Measurements from ENCODE around the gene ADGRL3. TPM values are rescaled to one million over a fixed set of nuclear protein-coding genes. Genes with fewer than 3 reads are reported as not detected.

ADGRL3 gene
- total RNA-seq, 1 donor from 2014 or later: 31.3 TPM

GRCh38 chr4:61273233-61273632 is 73.1 kb downstream of the ADGRL3 start:
- no peaks in the 10 kb centered on the region for H3K36me3 ChIP-seq (ENCODE audit: insufficient read depth, low read length)
- no peaks in the 10 kb centered on the region for H4K20me1 ChIP-seq (ENCODE audit: insufficient read depth, low read length)
- H3K27ac ChIP-seq (ENCODE audit: low read depth, low read length): no peak overlapping the region
- Mint-ChIP-seq H3K4me1 (ENCODE audit: low read depth, unreplicated experiment) (peaks cover 7% of the 10 kb centered on the region), H3K9me3 (ENCODE audit: unreplicated experiment) (no peaks in the 10 kb centered on the region), H3K27ac (ENCODE audit: unreplicated experiment) (no peak overlapping the region), H3K36me3 (ENCODE audit: low read depth, unreplicated experiment) (no peaks in the 10 kb centered on the region), H3K4me3 (ENCODE audit: unreplicated experiment) (no peak overlapping the region), H3K27me3 (ENCODE audit: low read depth, unreplicated experiment) (no peaks in the 10 kb centered on the region)
- no peak overlapping the region for H2AFZ ChIP-seq (ENCODE audit: low read depth, low read length)
- no peak for TF ChIP-seq EZH2 (IDR thresholded peaks at IDR 0.05; ENCODE audit: insufficient read depth, low read length)
- no peak for TF ChIP-seq CTCF (IDR thresholded peaks at IDR 0.05; ENCODE audit: insufficient read depth, low read depth, low read length)
- FAIRE-seq (no peak), DNase-seq (ENCODE audit: low read depth) (no peak)
- H3K27me3 ChIP-seq (ENCODE audit: insufficient read depth, low read length): no peaks in the 10 kb centered on the region
- no peak overlapping the region for H3K4me3 ChIP-seq (ENCODE audit: insufficient read depth, low read depth, low read length)
- H3K4me2 ChIP-seq (ENCODE audit: low read length): no peak overlapping the region
- H3K9me3 ChIP-seq (ENCODE audit: insufficient read depth, low read depth, low read length): no peaks in the 10 kb centered on the region
- H3K4me1 ChIP-seq (ENCODE audit: insufficient read depth, low read length): no peaks in the 10 kb centered on the region
- H3K9ac ChIP-seq (ENCODE audit: low read length): no peak overlapping the region
- no peaks in the 10 kb centered on the region for H3K79me2 ChIP-seq (ENCODE audit: insufficient read depth, low read length)

GRCh38 chr4:61274286-61274685 is 74.2 kb downstream of the ADGRL3 start:
- Histone ChIP-seq H3K9ac (ENCODE audit: low read length) (no peak overlapping the region), H3K36me3 (ENCODE audit: insufficient read depth, low read length) (no peaks in the 10 kb centered on the region), H4K20me1 (ENCODE audit: insufficient read depth, low read length) (no peaks in the 10 kb centered on the region), H3K27me3 (ENCODE audit: insufficient read depth, low read length) (no peaks in the 10 kb centered on the region), H3K79me2 (ENCODE audit: insufficient read depth, low read length) (no peaks in the 10 kb centered on the region), H3K4me2 (ENCODE audit: low read length) (no peak overlapping the region), H2AFZ (ENCODE audit: low read depth, low read length) (no peak overlapping the region), H3K27ac (ENCODE audit: low read depth, low read length) (no peak overlapping the region), H3K4me1 (ENCODE audit: insufficient read depth, low read length) (no peaks in the 10 kb centered on the region), H3K4me3 (ENCODE audit: insufficient read depth, low read depth, low read length) (no peak overlapping the region), H3K9me3 (ENCODE audit: insufficient read depth, low read depth, low read length) (no peaks in the 10 kb centered on the region)
- DNase-seq (ENCODE audit: low read depth) (no peak), FAIRE-seq (no peak)
- no peaks in the 10 kb centered on the region for H3K27me3 Mint-ChIP-seq (ENCODE audit: low read depth, unreplicated experiment)
- H3K4me3 Mint-ChIP-seq (ENCODE audit: unreplicated experiment): no peak overlapping the region
- H3K4me1 Mint-ChIP-seq (ENCODE audit: low read depth, unreplicated experiment): peaks cover 8% of the 10 kb centered on the region
- H3K27ac Mint-ChIP-seq (ENCODE audit: unreplicated experiment): no peak overlapping the region
- no peaks in the 10 kb centered on the region for H3K9me3 Mint-ChIP-seq (ENCODE audit: unreplicated experiment)
- no peak for TF ChIP-seq EZH2 (IDR thresholded peaks at IDR 0.05; ENCODE audit: insufficient read depth, low read length)
- no peaks in the 10 kb centered on the region for H3K36me3 Mint-ChIP-seq (ENCODE audit: low read depth, unreplicated experiment)

GRCh38 chr4:61275241-61275640 is 75.1 kb downstream of the ADGRL3 start:
- no peaks in the 10 kb centered on the region for H3K4me1 ChIP-seq (ENCODE audit: insufficient read depth, low read length)
- Mint-ChIP-seq H3K36me3 (ENCODE audit: low read depth, unreplicated experiment) (no peaks in the 10 kb centered on the region), H3K4me3 (ENCODE audit: unreplicated experiment) (no peak overlapping the region), H3K9me3 (ENCODE audit: unreplicated experiment) (no peaks in the 10 kb centered on the region), H3K27me3 (ENCODE audit: low read depth, unreplicated experiment) (no peaks in the 10 kb centered on the region), H3K27ac (ENCODE audit: unreplicated experiment) (no peak overlapping the region), H3K4me1 (ENCODE audit: low read depth, unreplicated experiment) (peaks cover 8% of the 10 kb centered on the region)
- H3K9ac ChIP-seq (ENCODE audit: low read length): no peak overlapping the region
- H3K79me2 ChIP-seq (ENCODE audit: insufficient read depth, low read length): no peaks in the 10 kb centered on the region
- H3K4me2 ChIP-seq (ENCODE audit: low read length): no peak overlapping the region
- DNase-seq (ENCODE audit: low read depth): no peak
- H3K36me3 ChIP-seq (ENCODE audit: insufficient read depth, low read length): no peaks in the 10 kb centered on the region
- no peak overlapping the region for H2AFZ ChIP-seq (ENCODE audit: low read depth, low read length)
- no peak for FAIRE-seq
- no peak overlapping the region for H3K4me3 ChIP-seq (ENCODE audit: insufficient read depth, low read depth, low read length)
- H3K27ac ChIP-seq (ENCODE audit: low read depth, low read length): no peak overlapping the region
- no peaks in the 10 kb centered on the region for H3K9me3 ChIP-seq (ENCODE audit: insufficient read depth, low read depth, low read length)
- no peaks in the 10 kb centered on the region for H4K20me1 ChIP-seq (ENCODE audit: insufficient read depth, low read length)
- TF ChIP-seq EZH2 (IDR thresholded peaks at IDR 0.05; ENCODE audit: insufficient read depth, low read length) (no peak), CTCF (IDR thresholded peaks at IDR 0.05; ENCODE audit: insufficient read depth, low read depth, low read length) (no peak)
- H3K27me3 ChIP-seq (ENCODE audit: insufficient read depth, low read length): no peaks in the 10 kb centered on the region
